Measurements from ENCODE around the gene MCHR2. TPM values are rescaled to one million over a fixed set of nuclear protein-coding genes. Genes with fewer than 3 reads are reported as not detected.
"Not testable (repeated sequence)": the region's sequence is repeated elsewhere in the genome, so short reads cannot be mapped to it uniquely, and the experiment has no call there.

MCHR2 gene, protein sequence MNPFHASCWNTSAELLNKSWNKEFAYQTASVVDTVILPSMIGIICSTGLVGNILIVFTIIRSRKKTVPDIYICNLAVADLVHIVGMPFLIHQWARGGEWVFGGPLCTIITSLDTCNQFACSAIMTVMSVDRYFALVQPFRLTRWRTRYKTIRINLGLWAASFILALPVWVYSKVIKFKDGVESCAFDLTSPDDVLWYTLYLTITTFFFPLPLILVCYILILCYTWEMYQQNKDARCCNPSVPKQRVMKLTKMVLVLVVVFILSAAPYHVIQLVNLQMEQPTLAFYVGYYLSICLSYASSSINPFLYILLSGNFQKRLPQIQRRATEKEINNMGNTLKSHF
- polyA plus RNA-seq (2013, experiment 1 of 2; ENCODE audit: insufficient read length), result not detected
- not detected for polyA plus RNA-seq (2013, experiment 2 of 2; ENCODE audit: insufficient read length)

DNA sequence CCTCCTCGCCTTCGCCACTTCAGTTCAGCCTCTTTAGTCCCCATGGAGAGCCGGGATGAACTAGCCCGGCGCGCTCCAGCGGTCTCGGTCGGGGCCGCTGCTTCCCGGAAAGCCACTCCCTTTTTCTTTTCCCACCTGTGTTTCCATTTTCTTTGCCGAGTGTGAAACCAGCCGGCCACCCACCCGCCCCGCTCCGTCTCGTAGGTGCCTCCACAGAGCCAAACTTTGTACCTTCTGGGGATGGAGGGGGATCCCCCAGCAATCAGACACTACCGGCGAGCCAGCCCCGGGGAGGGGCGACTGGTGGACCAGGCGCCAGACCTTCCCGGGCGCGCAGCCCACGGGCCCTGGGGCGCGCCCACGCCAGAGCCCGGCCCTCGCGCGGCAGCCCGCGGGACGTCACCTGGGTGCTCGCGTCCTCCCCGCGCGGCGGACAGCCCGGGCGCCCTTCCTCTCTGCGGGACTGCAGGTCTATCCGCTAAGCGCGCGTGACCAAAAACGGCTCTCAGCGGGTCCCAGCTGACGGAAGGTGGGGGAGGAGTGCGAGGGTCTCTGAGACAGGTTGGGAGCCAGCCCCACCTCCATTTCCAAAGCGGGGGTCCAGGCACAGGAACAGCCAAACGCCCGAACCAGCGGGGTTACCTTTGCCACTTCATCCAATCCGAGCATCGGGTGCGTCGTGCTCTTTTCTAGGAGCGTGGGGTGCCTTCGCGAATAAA lies at the start of gene MCHR2:
TSS of gene MCHR2 (minus strand) at position 691 of the 719 bp plus-strand sequence. CDS start 38,076 bp downstream, outside the sequence.
- DNase-seq, result no peak

DNA sequence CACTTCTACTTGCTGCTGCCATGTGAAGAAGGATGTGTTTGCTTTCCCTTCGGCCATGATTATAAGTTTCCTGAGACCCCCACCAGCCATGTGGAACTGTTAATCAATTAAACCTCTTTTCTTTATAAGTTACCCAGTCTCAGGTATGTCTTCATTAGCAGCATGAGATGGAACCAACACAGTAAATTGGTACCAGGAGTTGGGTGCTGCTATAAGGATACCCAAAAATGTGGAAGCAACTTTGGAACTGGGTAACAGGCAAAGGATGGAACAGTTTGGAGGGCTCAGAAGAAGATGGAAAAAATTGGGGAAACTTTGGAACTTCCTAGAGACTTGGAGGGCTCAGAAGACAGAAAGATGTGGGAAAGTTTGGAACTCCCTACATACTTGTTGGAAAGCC lies 44.5 kb upstream of the MCHR2 start:
- DNase-seq, result not testable (repeated sequence)

DNA sequence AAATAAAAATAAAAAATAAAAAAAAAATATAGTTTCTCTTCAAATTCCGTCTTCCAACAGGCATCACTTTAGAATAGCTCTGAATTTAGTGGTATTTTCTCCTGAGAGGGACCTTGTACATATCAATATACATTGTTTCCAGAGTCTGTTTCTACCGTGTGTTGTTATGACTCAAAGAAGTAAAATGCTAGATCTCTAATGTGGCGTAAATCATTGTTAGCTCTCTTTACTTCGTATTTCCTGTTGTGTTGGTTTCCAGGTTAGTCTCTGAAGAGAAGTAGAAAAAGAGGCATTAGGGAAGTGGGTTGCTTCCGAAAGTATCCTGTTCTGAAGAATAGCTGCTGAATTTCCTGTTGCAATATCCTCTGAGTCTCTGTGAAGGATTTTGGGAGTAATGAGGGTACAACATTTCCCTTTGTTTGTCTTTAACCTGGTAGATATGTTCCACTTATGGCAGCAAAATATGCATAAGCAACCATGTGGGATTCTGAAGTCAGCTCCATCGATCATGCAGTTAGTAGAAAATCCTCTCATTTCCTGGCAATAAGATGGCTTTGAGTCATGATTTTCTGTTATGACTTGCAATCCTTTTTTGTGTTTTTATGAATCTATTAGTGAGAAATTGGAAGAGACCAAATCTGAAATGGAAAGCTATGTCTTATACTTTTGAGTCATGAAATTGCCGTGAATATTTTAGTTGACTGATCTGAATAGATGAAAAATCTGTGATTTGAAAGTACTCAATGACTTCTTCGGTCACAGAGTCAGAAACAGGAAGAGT lies 42.0 kb upstream of the MCHR2 start:
- no peak for DNase-seq

DNA sequence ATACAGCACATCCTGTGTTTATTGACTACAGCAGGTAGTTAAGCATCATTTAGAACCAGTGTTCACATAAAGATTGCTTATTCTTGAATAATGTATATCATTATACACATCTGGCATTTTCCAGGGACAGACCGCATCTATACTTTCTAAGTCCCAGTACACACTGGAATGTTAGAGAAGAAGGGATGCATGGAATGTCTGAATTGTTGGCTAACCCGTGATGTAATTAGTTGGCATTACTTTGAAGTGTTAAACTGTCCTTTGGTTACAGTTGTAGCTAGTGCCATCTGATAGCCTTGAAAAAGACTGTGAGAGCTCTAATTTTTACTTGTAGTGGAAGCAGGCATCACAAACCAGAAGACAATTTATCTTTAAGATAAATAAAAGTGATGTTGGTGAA lies 29.8 kb upstream of the MCHR2 start:
- DNase-seq, result peak; percentile 6

DNA sequence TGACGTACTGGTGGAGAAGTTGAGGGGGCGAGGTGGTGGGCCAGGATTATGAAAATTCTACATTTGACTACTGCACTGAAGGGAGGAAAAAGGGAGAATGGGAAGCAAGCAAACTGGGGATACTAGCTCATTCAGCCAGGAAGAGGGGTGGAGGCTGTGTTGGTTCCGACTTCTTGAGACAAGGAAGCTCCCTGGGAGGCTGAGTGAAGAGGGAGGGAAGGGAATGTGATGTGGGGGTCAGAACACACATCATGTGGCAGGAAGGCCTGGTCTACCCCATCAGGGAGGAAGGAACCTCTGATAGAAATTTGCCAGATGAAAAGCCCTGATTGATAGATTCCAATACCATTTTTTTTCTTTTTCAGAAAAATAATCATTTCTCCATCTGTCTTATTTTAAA lies 28.8 kb upstream of the MCHR2 start:
- no peak for DNase-seq

DNA sequence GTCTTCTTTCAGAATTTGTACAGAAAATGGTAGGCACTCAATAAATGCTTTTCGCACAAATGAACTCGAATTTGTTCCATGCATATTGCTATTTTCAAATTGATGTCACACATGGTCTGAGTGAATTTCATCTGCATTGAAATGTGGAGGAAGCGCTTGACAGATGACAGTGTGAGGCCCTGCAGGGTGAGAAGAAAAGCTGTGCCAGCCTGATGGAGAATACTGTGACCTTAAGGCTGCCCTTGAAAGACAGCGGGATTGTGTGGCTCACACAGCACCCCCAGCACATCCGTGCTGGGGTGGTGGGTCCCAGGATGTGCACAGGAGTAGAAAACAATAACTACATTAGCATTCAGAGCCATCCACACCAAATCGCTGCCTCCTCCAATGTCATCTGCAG lies 14.8 kb upstream of the MCHR2 start:
- DNase-seq, result no peak

DNA sequence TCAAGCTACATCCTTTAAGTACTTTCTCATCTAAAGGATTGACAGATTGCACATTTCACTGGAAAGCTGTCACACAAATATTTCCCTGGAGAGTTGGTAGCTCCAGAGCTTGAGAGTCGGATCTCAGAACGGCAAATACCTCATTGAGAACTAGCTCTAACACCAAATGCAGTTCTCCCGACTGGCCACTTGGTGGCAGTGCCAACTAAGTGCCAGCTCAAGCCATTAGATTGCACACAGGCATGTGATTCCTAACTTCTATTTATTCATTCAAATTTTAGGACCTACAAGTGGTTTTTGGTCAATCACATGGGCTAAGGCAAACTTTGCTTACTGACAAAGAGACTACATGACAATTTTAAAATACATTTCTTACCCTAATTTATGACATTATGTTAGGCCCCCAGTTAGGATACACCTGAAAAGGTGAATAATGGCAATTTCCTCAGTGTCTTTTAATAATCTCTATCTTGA lies 7.9 kb upstream of the MCHR2 start:
- DNase-seq, result peak; percentile 69

DNA sequence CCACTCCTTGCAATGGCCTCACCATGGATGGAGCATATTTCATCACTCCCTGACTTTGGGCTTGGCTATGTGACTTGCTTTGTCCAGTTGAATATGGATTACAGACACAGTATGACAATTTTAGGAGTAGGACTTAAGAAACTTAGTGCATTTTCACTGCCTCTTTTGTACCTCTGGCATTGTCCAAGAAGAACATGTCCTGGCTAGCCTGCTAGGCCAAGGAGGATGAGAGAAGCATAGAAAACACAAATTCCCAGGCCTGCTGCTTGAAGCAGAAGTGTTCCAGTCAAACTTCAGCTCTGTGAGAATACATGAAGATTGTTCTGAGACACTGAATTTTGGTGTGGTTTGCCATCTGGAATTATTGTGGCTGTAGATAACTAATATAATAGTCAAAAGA lies 3.1 kb upstream of the MCHR2 start:
- no peak for DNase-seq

DNA sequence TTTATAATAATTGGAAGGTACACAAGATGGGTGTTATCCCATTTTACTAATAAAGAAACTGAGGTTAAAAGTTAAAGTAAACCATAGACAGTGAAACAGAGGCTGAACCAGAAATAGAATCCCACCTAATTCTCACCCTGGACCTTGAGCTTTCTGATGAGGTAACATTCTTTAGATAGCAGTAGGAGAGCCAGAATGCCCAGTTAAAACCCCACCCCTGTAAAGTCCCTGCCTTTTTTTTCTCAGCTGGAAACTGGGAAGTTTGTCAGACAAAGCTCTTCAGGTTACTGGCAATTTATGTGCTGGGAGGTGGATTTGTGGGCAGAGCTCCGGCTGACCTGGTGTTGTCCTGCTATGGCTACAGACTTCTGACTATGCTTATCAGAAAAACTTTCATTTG lies 1.9 kb upstream of the MCHR2 start:
- DNase-seq, result no peak

DNA sequence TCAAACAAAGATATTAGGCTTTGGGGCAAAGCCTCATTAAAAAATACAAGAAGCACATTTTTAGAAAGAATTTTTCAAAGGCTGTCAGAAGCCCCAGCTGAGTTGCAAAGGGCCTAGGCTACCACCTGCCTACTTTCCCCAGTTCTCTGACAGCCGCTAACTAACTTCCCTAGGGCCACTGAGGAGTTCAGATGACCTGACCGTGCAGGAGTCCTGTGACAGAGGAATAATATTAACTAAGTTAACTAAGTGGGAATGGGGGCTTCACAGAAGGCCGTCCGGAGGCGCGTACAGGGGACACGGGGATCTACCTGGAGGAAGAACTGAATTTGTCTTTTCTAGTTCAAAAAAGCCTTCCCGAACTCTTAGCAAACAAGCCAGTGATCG lies 884 bp downstream of the MCHR2 start:
- DNase-seq, result no peak

DNA sequence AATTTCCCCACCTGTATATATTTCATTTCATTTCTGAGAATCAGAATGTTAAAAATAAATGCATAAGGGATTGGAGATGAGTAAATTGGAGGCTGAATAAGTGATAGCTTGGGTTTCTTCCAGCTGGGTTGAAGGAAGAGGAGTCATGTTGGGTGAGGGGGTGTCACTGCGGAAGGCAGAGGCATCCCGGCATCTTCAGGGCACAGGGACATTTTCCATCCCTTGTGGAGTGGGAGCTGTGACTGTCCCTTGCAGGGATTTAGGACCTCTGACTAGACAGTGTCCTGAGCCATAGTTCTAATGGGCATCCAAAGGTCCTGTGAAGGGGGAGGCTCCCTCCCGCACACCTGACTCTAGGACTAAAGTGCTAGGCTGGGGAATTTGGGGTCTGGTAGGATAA lies 2.1 kb downstream of the MCHR2 start:
- no peak for DNase-seq

DNA sequence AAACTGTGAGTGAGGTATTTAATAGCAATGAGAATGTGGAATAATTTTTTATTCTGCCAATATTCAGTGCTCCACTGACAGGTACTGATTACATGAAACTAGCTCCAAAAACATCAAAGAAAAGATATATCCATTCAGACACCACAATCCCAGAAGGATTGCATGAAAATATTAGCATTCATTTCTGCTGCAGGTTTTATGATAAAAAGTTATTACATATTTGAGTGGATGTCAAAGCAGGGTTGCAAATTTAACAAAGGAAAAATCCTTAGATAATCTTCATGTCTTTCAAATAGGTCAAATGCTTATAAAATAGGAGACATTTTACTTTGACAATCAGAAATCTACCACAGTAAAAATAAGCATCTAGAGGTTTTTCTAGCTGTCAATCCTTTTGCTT lies 13.3 kb downstream of the MCHR2 start:
- no peak for DNase-seq

DNA sequence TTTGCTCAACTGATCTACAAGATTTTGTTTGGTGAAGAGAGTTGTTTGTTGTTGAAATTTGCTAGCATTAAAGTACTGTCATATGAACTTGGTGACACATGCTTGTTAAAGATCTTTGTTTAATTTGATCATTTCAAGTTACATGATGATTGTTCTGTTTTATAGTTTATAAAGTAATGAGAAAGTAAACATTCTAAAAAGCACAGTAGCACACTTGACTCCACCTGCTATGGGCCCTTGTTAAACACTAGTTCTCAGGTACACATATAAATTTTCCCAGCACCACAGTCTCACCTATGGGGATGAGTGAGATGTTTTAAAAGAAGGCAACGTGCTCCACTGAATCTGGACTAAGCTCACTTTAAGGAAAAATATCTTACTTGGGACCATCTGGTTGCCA lies 14.1 kb downstream of the MCHR2 start:
- no peak for DNase-seq

DNA sequence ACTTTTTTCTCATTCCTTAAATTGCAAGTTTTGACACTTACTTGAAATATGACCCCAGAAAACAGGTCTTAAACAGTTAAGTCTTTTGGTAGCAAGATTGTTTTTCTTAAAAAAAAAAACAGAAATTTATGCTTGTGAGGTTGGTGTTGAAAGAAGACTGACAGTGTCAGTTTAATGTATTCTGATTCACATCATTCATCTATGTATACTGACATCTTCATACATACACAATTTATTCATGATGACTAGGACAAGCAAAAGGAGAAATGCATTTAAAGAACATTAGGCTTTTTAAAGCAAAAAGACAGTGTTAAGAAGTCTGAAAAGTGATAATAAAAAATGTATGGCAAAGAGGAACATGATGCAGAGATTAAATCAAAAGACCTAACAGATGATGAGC lies 27.0 kb downstream of the MCHR2 start:
- no peak for DNase-seq

DNA sequence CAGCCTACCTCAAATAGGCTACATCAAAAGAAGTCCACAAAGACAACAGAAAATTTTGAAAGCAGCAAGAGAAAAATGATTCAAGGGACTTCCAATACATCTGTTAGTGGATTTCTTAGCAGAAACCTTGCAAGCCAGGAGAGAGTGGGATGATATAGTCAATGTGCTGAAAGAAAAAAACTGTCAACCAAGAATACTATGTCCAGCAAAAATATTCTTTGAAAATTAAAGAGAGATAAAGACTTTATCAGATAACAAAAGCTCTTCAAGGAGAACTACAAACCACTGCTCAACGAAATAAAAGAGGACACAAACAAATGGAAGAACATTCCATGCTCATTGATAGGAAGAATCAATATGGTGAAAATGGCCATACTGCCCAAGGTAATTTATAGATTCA lies 34.0 kb downstream of the MCHR2 start:
- DNase-seq, result no peak

DNA sequence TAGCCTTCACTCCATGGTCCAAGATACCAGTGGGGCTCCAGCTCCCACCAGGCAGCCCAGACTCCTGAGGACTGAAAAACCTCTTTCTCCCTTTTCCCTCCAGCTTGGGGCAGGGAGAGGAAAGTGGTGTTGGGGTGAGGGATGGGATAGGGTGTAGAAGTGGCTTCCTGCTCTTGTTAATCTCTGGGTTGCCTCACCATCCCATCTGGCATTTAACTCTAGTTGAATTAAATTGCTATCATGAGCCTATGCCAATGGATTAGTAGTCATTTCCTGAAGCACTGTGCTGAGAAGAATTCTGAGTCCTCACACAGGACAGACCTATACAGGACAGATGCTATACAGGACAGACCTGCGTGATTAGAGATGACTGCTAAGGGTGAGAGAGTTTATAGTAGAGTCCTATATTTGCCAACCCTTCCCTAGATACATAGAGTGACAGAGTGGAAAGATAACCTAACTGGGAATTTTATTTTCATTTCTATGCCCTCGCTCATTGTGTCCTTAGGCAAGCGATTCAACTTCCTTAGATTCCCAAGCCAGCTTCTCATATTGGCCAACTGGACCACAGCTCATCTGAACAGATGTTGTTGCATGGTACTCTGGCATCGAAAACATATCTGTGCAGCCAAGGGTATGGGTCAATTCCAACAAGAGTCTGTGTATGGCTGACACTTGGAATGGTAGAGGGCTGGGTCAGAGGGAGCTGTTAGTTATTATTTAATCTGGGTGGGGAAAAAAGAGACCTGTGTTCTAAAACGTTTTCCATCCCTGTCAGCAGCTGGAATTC lies 42.8 kb downstream of the MCHR2 start:
- no peak for DNase-seq

DNA sequence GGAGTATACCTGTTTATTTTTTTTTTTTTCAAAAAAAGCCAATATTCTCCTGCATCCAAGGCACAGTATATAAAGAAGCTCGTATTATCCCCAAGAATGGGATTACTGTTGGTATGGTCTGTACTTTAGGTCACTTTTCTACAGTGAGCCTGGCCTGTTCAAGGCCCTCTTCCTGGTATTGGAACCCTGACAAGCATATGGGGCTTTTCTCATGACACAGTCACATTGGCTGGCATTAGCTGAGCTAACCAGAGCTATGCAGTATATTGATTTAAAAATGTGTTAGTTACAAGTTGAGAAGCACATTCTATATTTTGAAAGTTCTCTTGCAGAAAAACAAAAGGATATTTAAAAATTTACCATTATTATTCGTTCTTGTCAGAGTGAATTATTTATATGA lies 48.0 kb downstream of the MCHR2 start:
- no peak for DNase-seq

DNA sequence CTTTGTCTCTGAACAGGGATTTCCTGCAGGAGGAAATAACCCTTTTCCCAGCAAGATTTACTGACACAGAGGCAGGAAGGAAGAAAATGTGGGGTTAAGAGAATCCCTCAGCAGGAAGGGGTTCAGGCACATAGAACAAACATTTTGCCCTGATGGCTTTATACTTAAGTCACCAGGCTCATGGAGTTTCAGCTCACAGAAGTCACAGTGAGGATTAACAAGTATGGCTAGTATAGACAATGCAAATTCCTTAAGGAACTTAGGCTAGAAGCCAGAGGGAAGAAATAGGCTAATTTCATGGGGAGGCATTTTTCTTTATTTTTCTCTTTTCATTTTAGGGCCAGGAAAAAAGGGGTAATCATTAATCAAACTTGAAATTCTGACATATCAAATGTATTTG lies 50.2 kb downstream of the MCHR2 start:
- no peak for DNase-seq

DNA sequence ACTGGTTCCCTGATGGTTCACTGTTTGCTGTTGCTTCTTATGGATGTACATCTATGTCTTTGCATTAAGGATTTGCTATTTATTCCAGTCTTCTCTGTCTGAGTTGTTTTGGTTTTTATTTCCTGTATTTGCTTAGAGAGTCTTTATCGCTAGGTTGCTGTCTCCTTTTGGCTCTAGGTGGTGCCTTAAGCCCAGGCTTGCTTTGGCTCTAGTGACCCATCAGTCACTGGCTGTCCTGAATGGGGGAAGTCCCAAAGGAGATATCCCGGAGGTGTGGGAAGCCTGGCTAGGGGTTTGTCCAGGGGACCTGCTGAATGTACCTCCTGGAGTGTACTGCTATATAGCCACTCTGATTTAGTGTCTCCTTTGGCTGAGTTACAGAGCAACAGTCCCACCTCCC lies 53.4 kb downstream of the MCHR2 start:
- DNase-seq, result no peak

DNA sequence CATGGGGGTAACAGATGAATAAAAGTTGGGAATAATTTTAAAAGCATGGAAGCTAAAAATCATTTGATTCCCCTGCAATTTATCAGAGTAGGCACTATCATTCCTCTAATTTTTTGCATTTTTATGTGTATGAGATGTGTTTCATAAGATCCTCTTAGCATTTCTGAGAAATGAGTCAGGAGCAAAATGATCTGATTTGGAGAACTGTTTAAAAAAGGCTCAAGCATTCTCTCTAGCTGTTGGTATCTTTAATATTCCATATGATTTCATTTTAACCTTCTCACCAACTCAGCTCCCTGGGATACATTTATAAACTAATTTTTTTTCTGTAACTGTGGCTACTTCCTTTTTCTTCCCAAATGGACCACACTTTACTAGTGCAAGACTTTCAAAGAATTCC lies 60.9 kb downstream of the MCHR2 start:
- peak; percentile 91 for DNase-seq

DNA sequence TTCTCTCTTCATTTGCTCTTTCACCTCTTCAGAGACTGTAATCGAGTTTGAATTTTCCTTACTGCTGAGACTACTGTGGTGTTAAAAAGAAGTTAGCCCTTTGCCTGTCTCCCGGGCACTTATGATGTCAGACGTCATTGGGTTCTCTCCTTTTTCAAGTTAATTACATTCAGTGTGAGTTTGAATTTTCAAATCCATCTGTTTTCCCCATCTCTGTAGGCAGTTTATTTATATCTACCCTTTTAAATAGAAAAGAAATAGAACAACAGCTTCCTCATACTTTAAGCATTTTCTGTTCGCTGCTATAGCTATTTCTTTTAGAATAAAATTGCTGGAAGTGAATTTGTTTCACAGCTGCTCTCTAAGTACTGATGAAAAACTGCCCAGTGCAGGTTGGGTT lies 81.4 kb downstream of the MCHR2 start:
- DNase-seq, result no peak
